ENCODE results near the gene GDF11. TPM values are rescaled to one million over a fixed set of nuclear protein-coding genes. Genes with fewer than 3 reads are reported as not detected.

The GDF11 gene
- total and polyA plus RNA-seq, 2 of the 8 experiments (the other 6 are each of a cell fraction or from before 2014, with no cell fraction given): 12.1 to 15.1 TPM

GRCh38 chr12:55743406-55744339 lies 751 bp downstream of the GDF11 start:
- peak overlapping the region; percentile 57 to 90 (median 72) for H3K9ac ChIP-seq (replicated peaks in 1 of 4; ENCODE audit: extremely low read depth in 1 of 4, low read depth in 3 of 4, low read length in 3 of 4)
- peaks cover 10 to 46% of the 10 kb centered on the region in 2 experiments for H3K79me2 ChIP-seq (ENCODE audit: control insufficient read depth in 1 of 2, insufficient read depth in 2 of 2, low read length in 2 of 2)
- H3K9me3 ChIP-seq (ENCODE audit: insufficient read depth in 2 of 2, low read depth in 1 of 2, low read length in 1 of 2): no peaks in the 10 kb centered on the region
- no peaks in the 10 kb centered on the region for H3K27me3 ChIP-seq (replicated peaks in 1 of 4; ENCODE audit: control insufficient read depth in 3 of 4, extremely low read depth in 1 of 4, insufficient read depth in 3 of 4, low read length in 3 of 4)
- 0 out of 2 replicates have a peak overlapping the region, but pooled peaks have one; percentile 47 for H2AK5ac ChIP-seq (ENCODE audit: low read depth, low read length)
- peak overlapping the region; percentile 92 for H4K91ac ChIP-seq (replicated peaks; ENCODE audit: insufficient read length, low read length)
- WGBS, 2 experiments (ENCODE audit: extremely low coverage in 1 of 2, insufficient coverage in 1 of 2, insufficient read length in 1 of 2, insufficient replicate concordance in 2 of 2, low coverage in 1 of 2, low lambda C conversion rate in 2 of 2, missing lambda C conversion rate in 1 of 2): 2% methylated on average over 57 of the region's 73 CpGs; no CpG with 5 or more reads in 1 of the 2 experiments
- peaks cover 13% of the 10 kb centered on the region for H3K79me1 ChIP-seq (ENCODE audit: low read depth, low read length)
- peak overlapping the region; percentile 87 for H2BK120ac ChIP-seq (replicated peaks; ENCODE audit: low read depth, low read length)
- peak overlapping the region; percentile 92 for H3K14ac ChIP-seq (ENCODE audit: insufficient read length)
- no peak overlapping the region for H2AFZ ChIP-seq (ENCODE audit: low read length)
- H3K4me2 ChIP-seq (ENCODE audit: insufficient read depth in 1 of 2, low read depth in 2 of 2, low read length in 2 of 2): peak overlapping the region; percentile 82 to 93
- H2BK5ac ChIP-seq (ENCODE audit: low read depth, low read length): peak overlapping the region; percentile 89
- H3K23me2 ChIP-seq (ENCODE audit: low read depth, low read length): peaks cover 29% of the 10 kb centered on the region
- H3K4me3 ChIP-seq (ENCODE audit: extremely low read depth in 1 of 4, insufficient read depth in 2 of 4, low read depth in 3 of 4, low read length in 4 of 4): peak overlapping the region; percentile 80 to 99 (median 92)
- H3K27ac ChIP-seq (ENCODE audit: low read depth, low read length): peak overlapping the region; percentile 74; the same call in 1 of the 2 replicates
- H4K8ac ChIP-seq (ENCODE audit: extremely low read depth, insufficient read depth, low read length): no peak overlapping the region; the same call in 1 of the 2 replicates
- 0 out of 2 replicates have a peak overlapping the region, but pooled peaks have one; percentile 61 for H2BK15ac ChIP-seq (ENCODE audit: low read length)
- H3K4me1 ChIP-seq (replicated peaks in 1 of 4; ENCODE audit: control insufficient read depth in 3 of 4, insufficient read depth in 4 of 4, low read length in 3 of 4): peaks cover 8 to 37% (median 18%) of the 10 kb centered on the region in 4 experiments
- peak in 1 of 2 experiments; percentile 64 for DNase-seq (ENCODE audit: low read depth in 1 of 2, low spot score in 2 of 2)
- peak overlapping the region; percentile 99 for H3K18ac ChIP-seq (ENCODE audit: extremely low read depth, low read length)
- H2BK12ac ChIP-seq (ENCODE audit: low read depth, low read length): peak overlapping the region; percentile 19; the same call in 1 of the 2 replicates
- H3K56ac ChIP-seq (replicated peaks; ENCODE audit: insufficient read length, low read depth, low read length): peak overlapping the region; percentile 91
- POLR2A ChIA-PET (ENCODE audit: partially characterized antibody): interaction anchor here (0.5 to 46.5 kb wide), 21 partner anchors 0 to 300 kb away, joined by 3 to 809 read pairs (median 5); partner anchors contain the start of genes BLOC1S1, CD63, CDK2 and DNAJC14
- H3K4ac ChIP-seq (replicated peaks; ENCODE audit: insufficient read length, low read depth, low read length): peak overlapping the region; percentile 72
- CTCF ChIA-PET (ENCODE audit: partially characterized antibody): interaction anchor here (0.6 to 11.1 kb wide), 17 partner anchors 9 to 1940 kb away, joined by 3 to 224 read pairs (median 4); partner anchors contain the start of genes MMP19, ORMDL2 and SARNP
- no peak for FAIRE-seq
- H3K23ac ChIP-seq (ENCODE audit: insufficient read length): no peak overlapping the region
- H4K5ac ChIP-seq (ENCODE audit: insufficient read length, low read depth, low read length): peak overlapping the region; percentile 98
- H2BK20ac ChIP-seq (ENCODE audit: low read length): no peak overlapping the region
- peaks cover 7 to 9% of the 10 kb centered on the region in 2 experiments for H4K20me1 ChIP-seq (replicated peaks in 1 of 2; ENCODE audit: control insufficient read depth in 1 of 2, insufficient read depth in 2 of 2, low read length in 2 of 2)
- peaks cover 0 to 6% (median 5%) of the 10 kb centered on the region in 4 experiments; a peak in 5 of 8 replicates for H3K36me3 ChIP-seq (ENCODE audit: control insufficient read depth in 2 of 4, insufficient read depth in 4 of 4, low read length in 3 of 4)
- TF ChIP-seq CREB1 (IDR thresholded peaks at IDR 0.05): peak; percentile 32; the same call in 1 of the 2 replicates
- peak; percentile 41; the same call in 1 of the 2 replicates for TF ChIP-seq TAF1 (IDR thresholded peaks at IDR 0.05; ENCODE audit: low read depth, low read length)
- peak; percentile 42; the same call in 1 of the 2 replicates for TF ChIP-seq TBP (IDR thresholded peaks at IDR 0.05; ENCODE audit: low read depth, low read length)
- TF ChIP-seq MAX (IDR thresholded peaks at IDR 0.05): 0 out of 2 replicates have a peak, but pooled peaks have one; percentile 35
- TF ChIP-seq KDM4A (IDR thresholded peaks at IDR 0.05; ENCODE audit: low read depth, low read length, severe bottlenecking): peak; percentile 47
- no peak; a peak in 1 of 4 replicates for TF ChIP-seq RAD21 (IDR thresholded peaks at IDR 0.05 in 1 of 2, conservative IDR thresholded peaks at IDR 0.05 in 1 of 2; ENCODE audit: low read depth in 2 of 2, low read length in 2 of 2)
- TF ChIP-seq RBBP5 (IDR thresholded peaks at IDR 0.05; ENCODE audit: borderline replicate concordance, low read depth, low read length): 0 out of 2 replicates have a peak, but pooled peaks have one; percentile 44
- TF ChIP-seq PHF8 (conservative IDR thresholded peaks at IDR 0.05; ENCODE audit: low read depth, low read length): peak; percentile 57

All from H1 (cell line).